Left cardiac atrium (tissue), 4 donors: Measurements from ENCODE around the gene GSG1L. TPM values are rescaled to one million over a fixed set of nuclear protein-coding genes. Genes with fewer than 3 reads are reported as not detected.
"Not testable (repeated sequence)": the region's sequence is repeated elsewhere in the genome, so short reads cannot be mapped to it uniquely, and the experiment has no call there.

Experiments used
- ATAC-seq, 2 donors: fragments of 200-7000 bp; cut with Tn5 transposase; one replicate each; pipeline ENCODE4 v1.9.1; 2020; ENCODE audit warnings: mild to moderate bottlenecking in 2 of 2, moderate library complexity in 2 of 2
- DNase-seq: peaks from one replicate; pipeline ENCODE4 v3.0.0-alpha.2; 2020
- intact Hi-C, 2 donors: fragments of 100-400 bp; cut with DNase I; formaldehyde crosslinking; loops; one replicate each; pipeline versions ENCODE4 v1.14.1 to v1.15.1; 2022 to 2023
- total RNA-seq, 2 donors: library from RNA; stranded (reverse); fragmentation: NEBNext Ultra II Directional; extraction: Animal tissue kit (Norgen Biotek cat#: 25700); gene quantifications; one replicate each; pipeline ENCODE4 v1.2.1, GENCODE V29; 2021
- donor health status: DM: no; HTN: yes; CAD: no.
- donor health status: DM: no; HTN: yes; CAD: no; lungs with severe emphysema.
- donor health status: DM: yes; HTN: yes; CAD: no.
- donor health status: Dilated cardiomyopathy.

The GSG1L gene
- total RNA-seq, 2 donors from 2014 or later, result 10.5 to 63.9 TPM

- intact Hi-C loops, result no loop called here
- no peak for DNase-seq
- ATAC-seq, result no peak
These were observed 170.6 kb downstream of the GSG1L start for GRCh38 chr16:27892879-27893278.

- ATAC-seq, result no peak
- intact Hi-C loops, result no loop called here
- no peak for DNase-seq
These were observed 172.6 kb downstream of the GSG1L start for GRCh38 chr16:27890866-27891265.

GRCh38 chr16:27890006-27890405, 173.5 kb downstream of the GSG1L start:
- DNase-seq (no peak), ATAC-seq (no peak)
- intact Hi-C loops, result no loop called here

- intact Hi-C loops, result no loop called here
- ATAC-seq, result no peak
- no peak for DNase-seq
These were observed 179.9 kb downstream of the GSG1L start for GRCh38 chr16:27883576-27883975.

GRCh38 chr16:27880287-27880686, 183.2 kb downstream of the GSG1L start:
- intact Hi-C loops, result no loop called here
- no peak for ATAC-seq
- no peak for DNase-seq

GRCh38 chr16:27879601-27880247, 183.8 kb downstream of the GSG1L start:
- peak; percentile 30 for DNase-seq
- intact Hi-C loops, result no loop called here
- ATAC-seq, result peak; percentile 78

GRCh38 chr16:27872627-27873026, 190.9 kb downstream of the GSG1L start:
- DNase-seq, ATAC-seq: not testable (repeated sequence)
- intact Hi-C loops, result loop anchor here in 1 of 2 donors (1.0 kb wide), 1 partner anchor 227 kb away; no protein-coding TSS in a partner anchor

- intact Hi-C loops, result no loop called here
- DNase-seq (no peak), ATAC-seq (no peak)
These were observed 193.3 kb downstream of the GSG1L start for GRCh38 chr16:27870116-27870798.

- intact Hi-C loops, result loop anchor here in 1 of 2 donors (10.0 kb wide), 1 partner anchor 225 kb away; no protein-coding TSS in a partner anchor
- no peak for ATAC-seq
- no peak for DNase-seq
These were observed 194.1 kb downstream of the GSG1L start for GRCh38 chr16:27869411-27869810.

GRCh38 chr16:27868180-27868579, 195.3 kb downstream of the GSG1L start:
- intact Hi-C loops, result loop anchor here in 1 of 2 donors (10.0 kb wide), 1 partner anchor 223 kb away; no protein-coding TSS in a partner anchor
- DNase-seq (no peak), ATAC-seq (no peak)

GRCh38 chr16:27867122-27868110, 196.1 kb downstream of the GSG1L start:
- ATAC-seq (peak; percentile 84 to 90), DNase-seq (peak; percentile 60)
- intact Hi-C loops, result loop anchor here in 1 of 2 donors (10.0 kb wide), 1 partner anchor 223 kb away; no protein-coding TSS in a partner anchor

- ATAC-seq, result no peak
- DNase-seq, result no peak
- intact Hi-C loops, result loop anchor here in 1 of 2 donors (10.0 kb wide), 1 partner anchor 219 kb away; no protein-coding TSS in a partner anchor
These were observed 200.1 kb downstream of the GSG1L start for GRCh38 chr16:27863377-27863776.

GRCh38 chr16:27862953-27863352, 200.6 kb downstream of the GSG1L start:
- DNase-seq (no peak), ATAC-seq (no peak)
- intact Hi-C loops, result loop anchor here in 1 of 2 donors (10.0 kb wide), 1 partner anchor 218 kb away; no protein-coding TSS in a partner anchor

- intact Hi-C loops, result loop anchor here in 1 of 2 donors (10.0 kb wide), 1 partner anchor 215 kb away; no protein-coding TSS in a partner anchor
- ATAC-seq (no peak), DNase-seq (no peak)
These were observed 203.4 kb downstream of the GSG1L start for GRCh38 chr16:27860091-27860490.

GRCh38 chr16:27859020-27859419, 204.5 kb downstream of the GSG1L start:
- ATAC-seq, result no peak
- intact Hi-C loops, result loop anchor here in 1 of 2 donors (10.0 kb wide), 1 partner anchor 224 kb away; no protein-coding TSS in a partner anchor
- DNase-seq, result no peak

GRCh38 chr16:27853651-27854050, 209.9 kb downstream of the GSG1L start:
- no peak for ATAC-seq
- intact Hi-C loops, result loop anchor here in 1 of 2 donors (10.0 kb wide), 1 partner anchor 219 kb away; no protein-coding TSS in a partner anchor

GRCh38 chr16:27853101-27853500, 210.4 kb downstream of the GSG1L start:
- intact Hi-C loops, result loop anchor here in 1 of 2 donors (10.0 kb wide), 1 partner anchor 218 kb away; no protein-coding TSS in a partner anchor
- DNase-seq (no peak), ATAC-seq (no peak)

More at GRCh38 chr16:27853651-27854050, 209.9 kb downstream of the GSG1L start:
- no peak for DNase-seq

- no peak for DNase-seq
- intact Hi-C loops, result loop anchor here in 1 of 2 donors (10.0 kb wide), 1 partner anchor 218 kb away; no protein-coding TSS in a partner anchor
- no peak for ATAC-seq
These were observed 210.8 kb downstream of the GSG1L start for GRCh38 chr16:27852681-27853080.

GRCh38 chr16:27852116-27852515, 211.4 kb downstream of the GSG1L start:
- ATAC-seq (no peak), DNase-seq (no peak)
- intact Hi-C loops, result loop anchor here in 1 of 2 donors (10.0 kb wide), 1 partner anchor 217 kb away; no protein-coding TSS in a partner anchor
